Hepatocyte (in vitro differentiated cells): ENCODE measurements around the gene PPP1CA. TPM values are rescaled to one million over a fixed set of nuclear protein-coding genes. Genes with fewer than 3 reads are reported as not detected.

ENCODE experiments used
- DNase-seq: peaks from one replicate; pipeline ENCODE4 v3.0.0-alpha.2; 2016; ENCODE audit warnings: low spot score
- H2AFZ ChIP-seq: fragments of 200-600 bp; sonication (generic); 2 replicates; pipeline ENCODE4 v1.6.0; 2016; ENCODE audit warnings: antibody characterized with exemption, mild to moderate bottlenecking
- H3K27ac ChIP-seq: fragments of 200-600 bp; sonication (generic); 2 replicates; pipeline ENCODE4 v1.5.1; 2016; ENCODE audit warnings: mild to moderate bottlenecking
- H3K27me3 ChIP-seq: fragments of 200-600 bp; sonication (generic); 2 replicates; pipeline ENCODE4 v1.6.1; 2016
- H3K36me3 ChIP-seq: fragments of 200-600 bp; sonication (generic); replicated peaks from 2 replicates; pipeline ENCODE4 v1.5.1; 2016; ENCODE audit warnings: low read depth; ENCODE audit not compliant: insufficient read depth
- H3K4me1 ChIP-seq: fragments of 200-600 bp; sonication (generic); 2 replicates; pipeline ENCODE4 v1.5.1; 2016; ENCODE audit warnings: mild to moderate bottlenecking, moderate library complexity; ENCODE audit not compliant: insufficient read depth
- H3K4me2 ChIP-seq: fragments of 200-600 bp; sonication (generic); 2 replicates; pipeline ENCODE4 v1.6.0; 2016
- H3K4me3 ChIP-seq: fragments of 200-600 bp; sonication (generic); 2 replicates; pipeline ENCODE4 v1.5.1; 2016; ENCODE audit warnings: mild to moderate bottlenecking
- H3K79me2 ChIP-seq: fragments of 200-600 bp; sonication (generic); 2 replicates; pipeline ENCODE4 v1.6.0; 2017; ENCODE audit warnings: mild to moderate bottlenecking
- H3K9me2 ChIP-seq: fragments of 200-600 bp; sonication (generic); replicated peaks from 2 replicates; pipeline ENCODE4 v1.6.0; 2017; ENCODE audit warnings: mild to moderate bottlenecking; ENCODE audit not compliant: insufficient read depth
- H3K9me3 ChIP-seq: fragments of 200-600 bp; sonication (generic); 2 replicates; pipeline ENCODE4 v1.5.1; 2016; ENCODE audit warnings: low read depth, mild to moderate bottlenecking
- H4K20me1 ChIP-seq: fragments of 200-600 bp; sonication (generic); 2 replicates; pipeline ENCODE4 v1.6.0; 2016; ENCODE audit warnings: mild to moderate bottlenecking; ENCODE audit not compliant: insufficient read depth, poor library complexity, severe bottlenecking
- CTCF ChIP-seq: fragments of 200-600 bp; sonication (generic); IDR thresholded peaks from 2 replicates; pipeline ENCODE4 v1.5.1; 2016; ENCODE audit warnings: antibody characterized with exemption, mild to moderate bottlenecking; ENCODE audit not compliant: poor library complexity
- EZH2 ChIP-seq: fragments of 200-600 bp; sonication (generic); IDR thresholded peaks from 2 replicates; pipeline ENCODE4 v1.6.1; 2016; ENCODE audit warnings: antibody characterized with exemption, mild to moderate bottlenecking, borderline replicate concordance
- EZH2phosphoT487 ChIP-seq: fragments of 200-600 bp; sonication (generic); IDR thresholded peaks from one replicate; pipeline ENCODE4 v1.6.1; 2018; ENCODE audit warnings: antibody characterized with exemption, mild to moderate bottlenecking, low read depth, moderate library complexity; ENCODE audit not compliant: unreplicated experiment, severe bottlenecking
- WGBS: methylation state at CpG from one replicate; pipeline ENCODE4 v1.1.6; 2016; ENCODE audit warnings: low lambda C conversion rate; ENCODE audit errors: missing lambda C conversion rate; 5-methylcytosine and 5-hydroxymethylcytosine counted together
- polyA plus RNA-seq: library from polyadenylated mRNA; unstranded; fragments of >200 nt; fragmentation: Nextera tagmentation; extraction: Ambion mirVana; gene quantifications from 2 replicates; pipeline ENCODE4 v1.2.1, GENCODE V29; 2016
- total RNA-seq: library from RNA; depleted of rRNA; stranded (reverse); fragments of >200 nt; gene quantifications from 2 replicates; pipeline ENCODE4 v1.2.3, GENCODE V29; 2014

Gene PPP1CA
- total and polyA plus RNA-seq, 2 experiments from 2014 or later: 146 to 242 TPM

GRCh38 chr11:67416416-67417335, 15.0 kb upstream of the PPP1CA start:
- peak; percentile 49 for DNase-seq
- Histone ChIP-seq H3K4me3 (no peak overlapping the region), H3K27ac (no peak overlapping the region), H3K4me1 (peaks cover 14% of the 10 kb centered on the region), H4K20me1 (no peaks in the 10 kb centered on the region), H3K27me3 (no peaks in the 10 kb centered on the region), H3K4me2 (no peak overlapping the region), H3K9me3 (no peaks in the 10 kb centered on the region), H3K9me2 (no peaks in the 10 kb centered on the region), H3K36me3 (no peaks in the 10 kb centered on the region), H3K79me2 (no peaks in the 10 kb centered on the region), H2AFZ (no peak overlapping the region)
- TF ChIP-seq EZH2 (no peak), EZH2phosphoT487 (no peak), CTCF (no peak)
- WGBS: 81% methylated on average over 21 of the region's 21 CpGs

GRCh38 chr11:67415501-67416304, 14.0 kb upstream of the PPP1CA start, which contains the start of gene CARNS1:
Gene CARNS1, plus strand, starts transcription at chr11:67415678. Its CDS starts 522 bp downstream, at chr11:67416200.
- TF ChIP-seq CTCF: no peak
- no peak for TF ChIP-seq EZH2
- TF ChIP-seq EZH2phosphoT487: no peak
- Histone ChIP-seq H3K4me1 (peaks cover 14% of the 10 kb centered on the region), H3K9me2 (no peaks in the 10 kb centered on the region), H3K27ac (no peak within 1 kb of the TSS), H3K79me2 (no peaks in the 10 kb centered on the region), H3K9me3 (no peaks in the 10 kb centered on the region), H4K20me1 (no peaks in the 10 kb centered on the region), H3K4me3 (no peak within 1 kb of the TSS), H2AFZ (no peak within 1 kb of the TSS), H3K27me3 (no peaks in the 10 kb centered on the region), H3K4me2 (peak within 1 kb of the TSS; percentile 88), H3K36me3 (no peaks in the 10 kb centered on the region)
- peak; percentile 40 for DNase-seq
- 29% methylated on average over 9 of the region's 67 CpGs for whole genome bisulfite sequencing

- H3K27me3 ChIP-seq: no peaks in the 10 kb centered on the region
- H3K4me1 ChIP-seq: peaks cover 6% of the 10 kb centered on the region
- H3K4me3 ChIP-seq: no peak overlapping the region
- H4K20me1 ChIP-seq: no peaks in the 10 kb centered on the region
- H3K27ac ChIP-seq: no peak overlapping the region
- no peak for TF ChIP-seq EZH2phosphoT487
- no peak for TF ChIP-seq EZH2
- WGBS: 78% methylated on average over 2 of the region's 2 CpGs
- no peak overlapping the region for H2AFZ ChIP-seq
- no peak for DNase-seq
- no peaks in the 10 kb centered on the region for H3K79me2 ChIP-seq
- no peaks in the 10 kb centered on the region for H3K36me3 ChIP-seq
- H3K4me2 ChIP-seq: no peak overlapping the region
- no peaks in the 10 kb centered on the region for H3K9me3 ChIP-seq
- H3K9me2 ChIP-seq: no peaks in the 10 kb centered on the region
These were observed 11.7 kb upstream of the PPP1CA start for GRCh38 chr11:67413266-67413849.
